ENCODE measurements around the gene FAM3A. TPM values are rescaled to one million over a fixed set of nuclear protein-coding genes. Genes with fewer than 3 reads are reported as not detected.

FAM3A gene
- total RNA-seq, 1 experiment from 2014 or later: 88.8 TPM

DNA sequence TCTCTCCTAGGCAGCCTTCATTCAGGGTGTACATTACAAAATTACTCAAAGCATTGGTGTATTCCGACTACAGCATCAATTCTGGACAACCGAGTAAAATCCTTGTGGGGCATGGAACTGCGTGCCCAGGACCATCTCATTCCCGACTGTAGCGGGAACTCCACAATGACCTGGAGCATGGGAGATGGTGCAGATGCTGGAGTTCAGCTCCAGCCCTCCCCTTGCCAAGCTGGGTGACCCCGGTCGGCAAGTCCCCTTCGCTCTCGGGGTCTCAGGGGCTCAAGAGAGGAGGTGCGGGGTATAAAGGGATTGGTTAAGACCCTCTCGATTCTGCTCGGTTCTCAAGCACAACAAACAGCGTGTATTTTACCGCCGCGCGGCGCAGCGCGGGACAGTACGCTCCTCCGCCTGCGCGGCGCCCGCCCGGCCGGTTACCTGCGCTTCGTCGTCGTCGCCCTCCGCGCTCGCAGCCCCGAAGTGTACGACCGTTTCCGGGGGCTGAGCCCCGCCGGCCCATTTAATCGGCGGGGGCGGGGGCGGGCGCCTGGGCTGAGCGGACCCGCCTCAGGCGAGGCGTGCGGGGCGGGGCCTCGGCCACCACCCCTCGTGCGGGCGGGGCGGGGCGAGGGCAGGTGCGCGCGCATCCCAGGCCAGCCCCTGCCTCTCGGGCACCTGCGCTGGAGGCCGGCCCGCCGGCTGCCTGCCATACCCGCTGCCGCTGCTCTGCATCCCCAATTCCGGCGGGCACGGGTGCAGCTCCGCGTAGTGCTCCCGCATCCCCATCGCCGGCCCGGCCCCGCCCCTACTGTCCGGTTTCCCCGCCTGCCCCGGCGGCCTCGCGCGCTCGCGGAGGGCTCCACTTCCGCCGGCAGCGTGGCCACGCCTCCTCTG lies 30.6 kb upstream of the FAM3A start, which contains the start of gene G6PD:
G6PD (minus strand) TSS at position 493 of the 891 bp plus-strand sequence. CDS start 691 bp downstream, outside the sequence.
- Histone ChIP-seq H3K4me3 (ENCODE audit: low read depth in 2 of 2, low read length in 2 of 2) (peak within 1 kb of the TSS; percentile 77 to 98), H3K9me3 (ENCODE audit: control insufficient read depth, insufficient read depth, low read depth, low read length) (no peaks in the 10 kb centered on the region), H3K36me3 (ENCODE audit: control insufficient read depth, insufficient read depth, low read length) (peaks cover 8% of the 10 kb centered on the region), H3K4me1 (ENCODE audit: control insufficient read depth, insufficient read depth, low read length) (peaks cover 53% of the 10 kb centered on the region), H3K27me3 (ENCODE audit: control insufficient read depth, insufficient read depth, low read length) (no peaks in the 10 kb centered on the region), H3K27ac (ENCODE audit: low read length) (peak within 1 kb of the TSS; percentile 99)
- BruUV-seq (replicated peaks): no TSS peak
- in situ Hi-C loops (cut with HindIII; ENCODE audit: low pct_unique_long_range_greater_than_20kb, low sequenced_read_pairs): no loop called here
- intact Hi-C loops (cut with micrococcal nuclease; ENCODE audit: unreplicated experiment): no loop called here
- ATAC-seq (peak; percentile 64), DNase-seq (ENCODE audit: low read depth, low spot score) (no peak)
- 0 out of 2 replicates have a peak, but pooled peaks have one; percentile 67 for TF ChIP-seq SIN3A (IDR thresholded peaks at IDR 0.05; ENCODE audit: borderline replicate concordance, insufficient read depth, low read depth, low read length)
- TF ChIP-seq TCF7L2 (IDR thresholded peaks at IDR 0.05; ENCODE audit: low read depth, low read length): no peak
- TF ChIP-seq, protein P1, sequence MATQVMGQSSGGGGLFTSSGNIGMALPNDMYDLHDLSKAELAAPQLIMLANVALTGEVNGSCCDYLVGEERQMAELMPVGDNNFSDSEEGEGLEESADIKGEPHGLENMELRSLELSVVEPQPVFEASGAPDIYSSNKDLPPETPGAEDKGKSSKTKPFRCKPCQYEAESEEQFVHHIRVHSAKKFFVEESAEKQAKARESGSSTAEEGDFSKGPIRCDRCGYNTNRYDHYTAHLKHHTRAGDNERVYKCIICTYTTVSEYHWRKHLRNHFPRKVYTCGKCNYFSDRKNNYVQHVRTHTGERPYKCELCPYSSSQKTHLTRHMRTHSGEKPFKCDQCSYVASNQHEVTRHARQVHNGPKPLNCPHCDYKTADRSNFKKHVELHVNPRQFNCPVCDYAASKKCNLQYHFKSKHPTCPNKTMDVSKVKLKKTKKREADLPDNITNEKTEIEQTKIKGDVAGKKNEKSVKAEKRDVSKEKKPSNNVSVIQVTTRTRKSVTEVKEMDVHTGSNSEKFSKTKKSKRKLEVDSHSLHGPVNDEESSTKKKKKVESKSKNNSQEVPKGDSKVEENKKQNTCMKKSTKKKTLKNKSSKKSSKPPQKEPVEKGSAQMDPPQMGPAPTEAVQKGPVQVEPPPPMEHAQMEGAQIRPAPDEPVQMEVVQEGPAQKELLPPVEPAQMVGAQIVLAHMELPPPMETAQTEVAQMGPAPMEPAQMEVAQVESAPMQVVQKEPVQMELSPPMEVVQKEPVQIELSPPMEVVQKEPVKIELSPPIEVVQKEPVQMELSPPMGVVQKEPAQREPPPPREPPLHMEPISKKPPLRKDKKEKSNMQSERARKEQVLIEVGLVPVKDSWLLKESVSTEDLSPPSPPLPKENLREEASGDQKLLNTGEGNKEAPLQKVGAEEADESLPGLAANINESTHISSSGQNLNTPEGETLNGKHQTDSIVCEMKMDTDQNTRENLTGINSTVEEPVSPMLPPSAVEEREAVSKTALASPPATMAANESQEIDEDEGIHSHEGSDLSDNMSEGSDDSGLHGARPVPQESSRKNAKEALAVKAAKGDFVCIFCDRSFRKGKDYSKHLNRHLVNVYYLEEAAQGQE (IDR thresholded peaks at IDR 0.05; ENCODE audit: insufficient read depth in 1 of 2, low read depth in 2 of 2, low read length in 1 of 2): no peak
- TF ChIP-seq, protein P2, sequence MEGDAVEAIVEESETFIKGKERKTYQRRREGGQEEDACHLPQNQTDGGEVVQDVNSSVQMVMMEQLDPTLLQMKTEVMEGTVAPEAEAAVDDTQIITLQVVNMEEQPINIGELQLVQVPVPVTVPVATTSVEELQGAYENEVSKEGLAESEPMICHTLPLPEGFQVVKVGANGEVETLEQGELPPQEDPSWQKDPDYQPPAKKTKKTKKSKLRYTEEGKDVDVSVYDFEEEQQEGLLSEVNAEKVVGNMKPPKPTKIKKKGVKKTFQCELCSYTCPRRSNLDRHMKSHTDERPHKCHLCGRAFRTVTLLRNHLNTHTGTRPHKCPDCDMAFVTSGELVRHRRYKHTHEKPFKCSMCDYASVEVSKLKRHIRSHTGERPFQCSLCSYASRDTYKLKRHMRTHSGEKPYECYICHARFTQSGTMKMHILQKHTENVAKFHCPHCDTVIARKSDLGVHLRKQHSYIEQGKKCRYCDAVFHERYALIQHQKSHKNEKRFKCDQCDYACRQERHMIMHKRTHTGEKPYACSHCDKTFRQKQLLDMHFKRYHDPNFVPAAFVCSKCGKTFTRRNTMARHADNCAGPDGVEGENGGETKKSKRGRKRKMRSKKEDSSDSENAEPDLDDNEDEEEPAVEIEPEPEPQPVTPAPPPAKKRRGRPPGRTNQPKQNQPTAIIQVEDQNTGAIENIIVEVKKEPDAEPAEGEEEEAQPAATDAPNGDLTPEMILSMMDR (IDR thresholded peaks at IDR 0.05): no peak
- peak; percentile 94 for TF ChIP-seq POLR2AphosphoS5 (IDR thresholded peaks at IDR 0.05; ENCODE audit: low read depth, low read length)
- CTCF ChIA-PET: no interaction called here
- POLR2A ChIA-PET: interaction anchor here (0.6 to 1.4 kb wide), 4 partner anchors 47 to 259 kb away, joined by 3 to 9 read pairs (median 6); partner anchors contain the start of genes MPP1 and RPL10

DNA sequence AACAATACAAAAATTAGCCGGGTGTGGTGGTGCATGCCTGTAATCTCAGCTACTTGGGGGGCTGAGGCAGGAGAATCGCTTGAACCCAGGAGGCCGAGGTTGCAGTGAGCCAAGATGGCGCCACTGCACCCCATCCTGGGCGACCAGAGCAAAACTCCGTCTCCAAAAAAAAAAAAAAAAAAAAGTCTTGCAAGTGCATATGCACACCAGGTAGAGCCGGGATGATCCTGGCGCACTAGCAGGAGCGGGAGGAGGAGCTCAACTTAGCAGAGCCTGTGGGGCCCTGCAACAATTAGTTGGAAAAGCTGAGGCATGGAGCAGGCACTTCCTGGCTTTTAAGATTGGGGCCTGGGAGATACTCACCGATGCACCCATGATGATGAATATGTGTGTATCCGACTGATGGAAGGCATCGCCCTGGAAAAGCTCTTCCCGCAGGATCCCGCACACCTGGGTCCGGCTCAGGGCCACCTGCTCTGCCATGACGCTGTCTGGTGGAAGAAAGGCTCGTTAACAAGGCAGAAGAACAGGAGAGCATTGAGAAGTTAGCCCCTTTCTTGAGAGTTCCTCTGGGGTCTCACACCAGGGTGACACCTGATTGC lies 29.7 kb upstream of the FAM3A start:
- peaks cover 8% of the 10 kb centered on the region for H3K36me3 ChIP-seq (ENCODE audit: control insufficient read depth, insufficient read depth, low read length)
- intact Hi-C loops (cut with micrococcal nuclease; ENCODE audit: unreplicated experiment) (no loop called here), in situ Hi-C loops (cut with HindIII; ENCODE audit: low pct_unique_long_range_greater_than_20kb, low sequenced_read_pairs) (no loop called here)
- ChIA-PET CTCF (no interaction called here), POLR2A (interaction anchor here (0.6 to 0.7 kb wide), 3 partner anchors 46 to 168 kb away, joined by 3 to 11 read pairs (median 6); no protein-coding TSS in a partner anchor)
- H3K4me1 ChIP-seq (ENCODE audit: control insufficient read depth, insufficient read depth, low read length): peaks cover 58% of the 10 kb centered on the region
- BruUV-seq (replicated peaks): no TSS peak
- ATAC-seq (no peak), DNase-seq (ENCODE audit: low read depth, low spot score) (no peak)
- TF ChIP-seq, protein P1 (IDR thresholded peaks at IDR 0.05; ENCODE audit: insufficient read depth in 1 of 2, low read depth in 2 of 2, low read length in 1 of 2): no peak
- TF ChIP-seq SIN3A (IDR thresholded peaks at IDR 0.05; ENCODE audit: borderline replicate concordance, insufficient read depth, low read depth, low read length) (no peak), POLR2AphosphoS5 (IDR thresholded peaks at IDR 0.05; ENCODE audit: low read depth, low read length) (no peak), TCF7L2 (IDR thresholded peaks at IDR 0.05; ENCODE audit: low read depth, low read length) (no peak)
- TF ChIP-seq, protein P2 (IDR thresholded peaks at IDR 0.05): no peak
- H3K4me3 ChIP-seq (ENCODE audit: low read depth in 2 of 2, low read length in 2 of 2): peak overlapping the region; percentile 77 to 98
- peak overlapping the region; percentile 96 for H3K27ac ChIP-seq (ENCODE audit: low read length)
- no peaks in the 10 kb centered on the region for H3K27me3 ChIP-seq (ENCODE audit: control insufficient read depth, insufficient read depth, low read length)
- H3K9me3 ChIP-seq (ENCODE audit: control insufficient read depth, insufficient read depth, low read depth, low read length): no peaks in the 10 kb centered on the region
